ENCODE measurements around the gene MRPL46.

Gene MRPL46

GRCh38 chr15:88467073-88467934 lies at the start of gene MRPL46, which contains the start of gene MRPS11:
Gene MRPL46, minus strand, starts transcription at chr15:88467388. Its CDS starts 11 bp downstream, at chr15:88467377.
Gene MRPS11, plus strand, starts transcription at chr15:88467708. Its CDS starts 10 bp downstream, at chr15:88467718.
- DNase-seq: peak; percentile 86

- DNase-seq: no peak
Measured at GRCh38 chr15:88513195-88513594, 46.0 kb upstream of the MRPL46 start.

- no peak for DNase-seq
Measured at GRCh38 chr15:88512601-88513000, 45.4 kb upstream of the MRPL46 start.

GRCh38 chr15:88512078-88512477 lies 44.9 kb upstream of the MRPL46 start:
- DNase-seq: no peak

- no peak for DNase-seq
Measured at GRCh38 chr15:88511161-88511560, 44.0 kb upstream of the MRPL46 start.

- DNase-seq: no peak
Measured at GRCh38 chr15:88509964-88510363, 42.8 kb upstream of the MRPL46 start.

GRCh38 chr15:88509321-88509720 lies 42.1 kb upstream of the MRPL46 start:
- no peak for DNase-seq

GRCh38 chr15:88506628-88507027 lies 39.4 kb upstream of the MRPL46 start:
- DNase-seq: no peak

GRCh38 chr15:88505721-88506120 lies 38.5 kb upstream of the MRPL46 start:
- DNase-seq: no peak

GRCh38 chr15:88504445-88504844 lies 37.3 kb upstream of the MRPL46 start:
- no peak for DNase-seq

GRCh38 chr15:88498996-88499395 lies 31.8 kb upstream of the MRPL46 start:
- no peak for DNase-seq

- no peak for DNase-seq
Measured at GRCh38 chr15:88497109-88497765, 30.0 kb upstream of the MRPL46 start.

- DNase-seq: no peak
Measured at GRCh38 chr15:88493844-88494243, 26.7 kb upstream of the MRPL46 start.

GRCh38 chr15:88491158-88491557 lies 24.0 kb upstream of the MRPL46 start:
- no peak for DNase-seq

- no peak for DNase-seq
Measured at GRCh38 chr15:88490036-88490435, 22.8 kb upstream of the MRPL46 start.

GRCh38 chr15:88489321-88489720 lies 22.1 kb upstream of the MRPL46 start:
- no peak for DNase-seq

GRCh38 chr15:88487796-88488523 lies 20.8 kb upstream of the MRPL46 start:
- DNase-seq: no peak

- no peak for DNase-seq
Measured at GRCh38 chr15:88487178-88487795, 20.1 kb upstream of the MRPL46 start.

GRCh38 chr15:88484682-88485331 lies 17.6 kb upstream of the MRPL46 start:
- DNase-seq: no peak

- DNase-seq: no peak
Measured at GRCh38 chr15:88482263-88482662, 15.1 kb upstream of the MRPL46 start.

GRCh38 chr15:88480981-88481380 lies 13.8 kb upstream of the MRPL46 start:
- DNase-seq: no peak

- no peak for DNase-seq
Measured at GRCh38 chr15:88479169-88479568, 12.0 kb upstream of the MRPL46 start.

- no peak for DNase-seq
Measured at GRCh38 chr15:88477904-88478303, 10.7 kb upstream of the MRPL46 start.

Data from NCI-H446 treated with DMSO at 0.1 percent for 48 hours (cell line).